ENCODE data around the gene UBAP1L.
"Not testable (repeated sequence)": the region's sequence is repeated elsewhere in the genome, so short reads cannot be mapped to it uniquely, and the experiment has no call there.

The UBAP1L gene

GRCh38 chr15:65062061-65062460 lies 52.9 kb downstream of the UBAP1L start:
- DNase-seq: no peak

- DNase-seq: no peak
Observed at GRCh38 chr15:65060641-65061397, 54.2 kb downstream of the UBAP1L start.

- no peak for DNase-seq
Observed at GRCh38 chr15:65059931-65060596, 54.9 kb downstream of the UBAP1L start.

GRCh38 chr15:65059369-65059750 lies 55.6 kb downstream of the UBAP1L start:
- no peak for DNase-seq

GRCh38 chr15:65058394-65059368 lies 56.3 kb downstream of the UBAP1L start:
- no peak for DNase-seq

GRCh38 chr15:65057549-65057940 lies 57.5 kb downstream of the UBAP1L start:
- DNase-seq: no peak

GRCh38 chr15:65056868-65057548 lies 58.0 kb downstream of the UBAP1L start:
- DNase-seq: no peak

- DNase-seq: no peak
Observed at GRCh38 chr15:65056106-65056505, 58.9 kb downstream of the UBAP1L start.

- DNase-seq: no peak
Observed at GRCh38 chr15:65055201-65055870, 59.7 kb downstream of the UBAP1L start.

- DNase-seq: peak; percentile 26
Observed at GRCh38 chr15:65054333-65055200, 60.4 kb downstream of the UBAP1L start.

GRCh38 chr15:65052956-65053355 lies 62.0 kb downstream of the UBAP1L start:
- DNase-seq: no peak

GRCh38 chr15:65051266-65051665 lies 63.7 kb downstream of the UBAP1L start:
- no peak for DNase-seq

GRCh38 chr15:65050270-65050669 lies 64.7 kb downstream of the UBAP1L start:
- no peak for DNase-seq

GRCh38 chr15:65049418-65049840 lies 65.6 kb downstream of the UBAP1L start:
- DNase-seq: peak; percentile 71

- no peak for DNase-seq
Observed at GRCh38 chr15:65048241-65048640, 66.8 kb downstream of the UBAP1L start.

GRCh38 chr15:65044724-65045481 lies 70.1 kb downstream of the UBAP1L start, which contains the start of gene SLC51B:
SLC51B (plus strand) TSS chr15:65045387; CDS start chr15:65050005, 4,618 bp downstream.
- DNase-seq: no peak

- DNase-seq: not testable (repeated sequence)
Observed at GRCh38 chr15:65044218-65044617, 70.8 kb downstream of the UBAP1L start.

- no peak for DNase-seq
Observed at GRCh38 chr15:65042776-65043327, 72.1 kb downstream of the UBAP1L start.
